Endothelial cell of umbilical vein (primary cell): ENCODE data around the gene CMIP. TPM values are rescaled to one million over a fixed set of nuclear protein-coding genes. Genes with fewer than 3 reads are reported as not detected.

Experiments
- BruUV-seq: library from RNA; stranded (reverse); fragments of 400-500 nt; replicated peaks from 2 replicates; lab custom pipeline; 2021; lab: Mats Ljungman, UMichigan
- CTCF ChIA-PET: fragments of 300-600, 350-600 bp; sonication (Branson Sonifier 250); formaldehyde crosslinking; loops from one replicate; lab custom pipeline; 2021; ENCODE audit warnings: antibody characterized with exemption, inconsistent platforms; lab: Charles Lee
- POLR2A ChIA-PET: fragments of 300-600, 350-600 bp; sonication (Branson Sonifier 250); formaldehyde crosslinking; loops from one replicate; lab custom pipeline; 2021; ENCODE audit warnings: antibody characterized with exemption, inconsistent platforms; lab: Charles Lee
- DNase-seq: peaks from one replicate; pipeline ENCODE4 v3.0.0-alpha.2; 2011; ENCODE audit warnings: low read depth, low spot score
- FAIRE-seq: peaks from 2 replicates; lab custom pipeline; 2011; peaks lifted over from hg19 to GRCh38; lab: Jason Lieb, UNC
- H2AFZ ChIP-seq: 2 replicates; pipeline ENCODE4 v1.6.0; 2012; ENCODE audit warnings: low read depth, low read length, control low read depth, inconsistent platforms
- H3K27ac ChIP-seq: 2 replicates; pipeline ENCODE4 v1.5.1; 2011; ENCODE audit warnings: low read depth, mild to moderate bottlenecking, control low read depth, low read length, moderate library complexity; ENCODE audit not compliant: insufficient read depth
- H3K27me3 ChIP-seq, 2 experiments: 2 replicates each; pipeline versions ENCODE4 v1.6.0 to v1.6.1; 2011; ENCODE audit warnings: low read length in 2 of 2, mixed read lengths in 1 of 2; ENCODE audit not compliant: control insufficient read depth in 2 of 2, insufficient read depth in 2 of 2
- H3K36me3 ChIP-seq, 2 experiments: 2 replicates in 1 of 2; 3 replicates in 1 of 2; pipeline ENCODE4 v1.5.1; 2011; ENCODE audit warnings: low read length in 2 of 2, mild to moderate bottlenecking in 1 of 2, moderate library complexity in 1 of 2; ENCODE audit not compliant: control insufficient read depth in 2 of 2, insufficient read depth in 2 of 2; ENCODE audit errors: extremely low read depth in 1 of 2
- H3K4me1 ChIP-seq: 3 replicates; pipeline ENCODE4 v1.5.1; 2011; ENCODE audit warnings: mild to moderate bottlenecking, low read length; ENCODE audit not compliant: control insufficient read depth, insufficient read depth; ENCODE audit errors: extremely low read depth
- H3K4me2 ChIP-seq: 2 replicates; pipeline ENCODE4 v1.6.1; 2011; ENCODE audit warnings: low read length, control low read depth, mixed read lengths; ENCODE audit not compliant: insufficient read depth
- H3K4me3 ChIP-seq, 3 experiments: fragments of 200-600 bp in 1 of 3; sonication (generic), shearing (Covaris generic) in 1 of 3; replicated peaks in 1 of 3; 2 replicates each; pipeline ENCODE4 v1.5.1; 2011 to 2016; ENCODE audit warnings: control low read depth in 3 of 3, low read length in 3 of 3, mild to moderate bottlenecking in 2 of 3, inconsistent platforms in 1 of 3, low read depth in 1 of 3, moderate library complexity in 1 of 3; ENCODE audit not compliant: insufficient read depth in 1 of 3
- H3K79me2 ChIP-seq: 2 replicates; pipeline ENCODE4 v1.6.0; 2012; ENCODE audit warnings: low read length, inconsistent platforms; ENCODE audit not compliant: control insufficient read depth, insufficient read depth
- H3K9ac ChIP-seq: replicated peaks from 2 replicates; pipeline ENCODE3; 2011; ENCODE audit warnings: low read length, control low read depth; ENCODE audit not compliant: insufficient read depth; ENCODE audit errors: extremely low read depth
- H3K9me1 ChIP-seq: replicated peaks from 3 replicates; pipeline ENCODE4 v1.6.0; 2011; ENCODE audit warnings: mild to moderate bottlenecking, low read length; ENCODE audit not compliant: control insufficient read depth, insufficient read depth; ENCODE audit errors: extremely low read depth
- H3K9me3 ChIP-seq: replicated peaks from 2 replicates; pipeline ENCODE4 v1.5.1; 2012; ENCODE audit warnings: low read length, inconsistent platforms; ENCODE audit not compliant: control insufficient read depth, insufficient read depth
- H4K20me1 ChIP-seq: replicated peaks from 2 replicates; pipeline ENCODE3; 2011; ENCODE audit warnings: mild to moderate bottlenecking, low read length; ENCODE audit not compliant: control insufficient read depth, insufficient read depth; ENCODE audit errors: extremely low read depth
- EZH2 ChIP-seq: IDR thresholded peaks from 2 replicates; pipeline ENCODE4 v1.6.1; 2012; ENCODE audit warnings: borderline replicate concordance, low read depth, mild to moderate bottlenecking, moderate library complexity, low read length, inconsistent platforms; ENCODE audit not compliant: severe bottlenecking
- FOS ChIP-seq: IDR thresholded peaks from 2 replicates; pipeline ENCODE4 v1.6.1; 2011; ENCODE audit warnings: mild to moderate bottlenecking, low read length, moderate library complexity, borderline replicate concordance; ENCODE audit not compliant: insufficient read depth
- GATA2 ChIP-seq: IDR thresholded peaks from 2 replicates; pipeline ENCODE4 v1.7.0; 2011; ENCODE audit warnings: low read depth, mild to moderate bottlenecking, moderate library complexity, mixed read lengths, low read length; ENCODE audit not compliant: insufficient read length, insufficient read depth
- JUN ChIP-seq: IDR thresholded peaks from 2 replicates; pipeline ENCODE4 v1.6.1; 2011; ENCODE audit warnings: borderline replicate concordance, low read depth; ENCODE audit not compliant: insufficient read length, insufficient read depth
- MYC ChIP-seq: IDR thresholded peaks from one replicate; pipeline ENCODE4 v1.6.1; 2011; ENCODE audit warnings: mild to moderate bottlenecking, low read depth, low read length
- POLR2A ChIP-seq: IDR thresholded peaks from 2 replicates; pipeline ENCODE4 v1.6.1; 2012; ENCODE audit warnings: low read depth, mild to moderate bottlenecking, control low read depth, low read length
- POLR2AphosphoS5 ChIP-seq: IDR thresholded peaks from 2 replicates; pipeline ENCODE4 v1.6.1; 2012; ENCODE audit warnings: low read depth, mild to moderate bottlenecking, control low read depth, low read length, moderate library complexity; ENCODE audit not compliant: insufficient read depth
- dilution Hi-C: fragments of 300-500 bp; cut with MboI; formaldehyde crosslinking; loops from one replicate; pipeline ENCODE4 v1.15.0; 2019; ENCODE audit warnings: low sequenced_read_pairs; ENCODE audit not compliant: extremely low pct_ligation_motif_present
- intact Hi-C: fragments of 100-400 bp; cut with micrococcal nuclease; formaldehyde crosslinking; loops from one replicate; pipeline ENCODE4 v1.10.0; 2022
- polyA plus RNA-seq, 4 experiments: library from polyadenylated mRNA; depleted of rRNA in 3 of 4; stranded (reverse) in 3 of 4; unstranded in 1 of 4; fragments of >200 nt; gene quantifications; 2 replicates each; pipeline versions ENCODE4 v1.2.1 to v1.2.3, GENCODE V29; 2011 to 2012; ENCODE audit warnings: missing spikeins in 1 of 4
- total RNA-seq: library from RNA; stranded (reverse); gene quantifications from 2 replicates; pipeline ENCODE4 v1.2.3, GENCODE V29; 2021
- TF ChIP-seq, protein P1 (sequence below), 2 donors: IDR thresholded peaks; 1 replicate in 1 of 2; 2 replicates in 1 of 2; pipeline ENCODE4 v1.5.1; 2011; ENCODE audit warnings: low read length in 2 of 2, mild to moderate bottlenecking in 2 of 2, moderate library complexity in 2 of 2, control low read depth in 1 of 2, inconsistent platforms in 1 of 2, low read depth in 1 of 2; ENCODE audit not compliant: insufficient read depth in 1 of 2; ENCODE audit errors: extremely low read depth in 1 of 2
- TF ChIP-seq, protein P2 (sequence below): IDR thresholded peaks from 2 replicates; pipeline ENCODE4 v1.6.1; 2011; ENCODE audit not compliant: insufficient read depth, insufficient read length

Gene CMIP
- total and polyA plus RNA-seq, 2 donors (not counting 3 experiments of a cell fraction or from before 2014, with no cell fraction given), result 29.0 to 101 TPM

DNA sequence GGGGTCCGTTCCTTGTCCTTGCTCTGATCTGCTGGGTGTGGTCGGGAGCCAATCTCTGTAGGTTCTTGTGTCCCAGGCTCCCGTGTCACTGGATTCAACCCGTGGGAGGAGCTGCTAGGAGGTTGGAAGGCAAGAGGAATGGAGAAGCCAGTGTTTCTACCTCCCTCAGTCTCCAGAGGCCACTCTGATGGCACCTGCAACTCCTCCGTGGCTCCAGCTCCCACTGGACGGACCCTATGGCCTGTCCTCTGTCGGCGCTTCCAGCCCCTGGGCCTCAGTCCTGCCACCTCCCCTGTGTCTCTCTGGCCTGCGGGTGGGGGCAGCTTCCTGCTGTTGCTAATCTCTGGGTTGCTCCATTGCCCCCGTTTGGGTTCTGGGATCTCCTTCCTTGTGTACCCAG is 71.1 kb downstream of the CMIP start:
- BruUV-seq, result no TSS peak
- H3K4me3 ChIP-seq, result no peak overlapping the region
- dilution Hi-C loops (no loop called here), intact Hi-C loops (loop anchor here (2.0 to 10.0 kb wide), 3 partner anchors 37 to 581 kb away; no protein-coding TSS in a partner anchor)
- H3K9ac ChIP-seq, result no peak overlapping the region
- H3K9me1 ChIP-seq, result no peaks in the 10 kb centered on the region
- no peak overlapping the region for H3K4me2 ChIP-seq
- no peaks in the 10 kb centered on the region for H3K36me3 ChIP-seq
- peak; percentile 33 for FAIRE-seq
- H3K27ac ChIP-seq, result no peak overlapping the region
- no peaks in the 10 kb centered on the region for H4K20me1 ChIP-seq
- no peak overlapping the region for H2AFZ ChIP-seq
- H3K27me3 ChIP-seq, result no peaks in the 10 kb centered on the region
- POLR2A ChIA-PET, result interaction anchor here (1.3 kb wide), 1 partner anchor 28 kb away, joined by 3 read pairs; no protein-coding TSS in a partner anchor
- CTCF ChIA-PET, result interaction anchor here (1.0 to 1.9 kb wide), 2 partner anchors 10 to 148 kb away, joined by 4 to 6 read pairs; no protein-coding TSS in a partner anchor
- H3K4me1 ChIP-seq, result peaks cover 73% of the 10 kb centered on the region
- no peak for DNase-seq
- no peaks in the 10 kb centered on the region for H3K9me3 ChIP-seq
- TF ChIP-seq, protein P1, sequence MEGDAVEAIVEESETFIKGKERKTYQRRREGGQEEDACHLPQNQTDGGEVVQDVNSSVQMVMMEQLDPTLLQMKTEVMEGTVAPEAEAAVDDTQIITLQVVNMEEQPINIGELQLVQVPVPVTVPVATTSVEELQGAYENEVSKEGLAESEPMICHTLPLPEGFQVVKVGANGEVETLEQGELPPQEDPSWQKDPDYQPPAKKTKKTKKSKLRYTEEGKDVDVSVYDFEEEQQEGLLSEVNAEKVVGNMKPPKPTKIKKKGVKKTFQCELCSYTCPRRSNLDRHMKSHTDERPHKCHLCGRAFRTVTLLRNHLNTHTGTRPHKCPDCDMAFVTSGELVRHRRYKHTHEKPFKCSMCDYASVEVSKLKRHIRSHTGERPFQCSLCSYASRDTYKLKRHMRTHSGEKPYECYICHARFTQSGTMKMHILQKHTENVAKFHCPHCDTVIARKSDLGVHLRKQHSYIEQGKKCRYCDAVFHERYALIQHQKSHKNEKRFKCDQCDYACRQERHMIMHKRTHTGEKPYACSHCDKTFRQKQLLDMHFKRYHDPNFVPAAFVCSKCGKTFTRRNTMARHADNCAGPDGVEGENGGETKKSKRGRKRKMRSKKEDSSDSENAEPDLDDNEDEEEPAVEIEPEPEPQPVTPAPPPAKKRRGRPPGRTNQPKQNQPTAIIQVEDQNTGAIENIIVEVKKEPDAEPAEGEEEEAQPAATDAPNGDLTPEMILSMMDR (IDR thresholded peaks at IDR 0.05; ENCODE audit: extremely low read depth in 1 of 2, insufficient read depth in 1 of 2, low read depth in 1 of 2, low read length in 2 of 2), result no peak
- TF ChIP-seq FOS (no peak), EZH2 (no peak), MYC (no peak), GATA2 (no peak), POLR2A (no peak), JUN (no peak), POLR2AphosphoS5 (no peak)
- TF ChIP-seq, protein P2, sequence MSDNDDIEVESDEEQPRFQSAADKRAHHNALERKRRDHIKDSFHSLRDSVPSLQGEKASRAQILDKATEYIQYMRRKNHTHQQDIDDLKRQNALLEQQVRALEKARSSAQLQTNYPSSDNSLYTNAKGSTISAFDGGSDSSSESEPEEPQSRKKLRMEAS, result no peak
- H3K79me2 ChIP-seq, result peaks cover 42% of the 10 kb centered on the region
